ENCODE data around the gene S1PR5.

The S1PR5 gene

GRCh38 chr19:10538204-10538983 is 21.1 kb upstream of the S1PR5 start:
- no peak for TF ChIP-seq REST (IDR thresholded peaks at IDR 0.05; ENCODE audit: insufficient read depth in 1 of 2, low read depth in 2 of 2, low read length in 2 of 2)
- no peak for TF ChIP-seq TAF1 (IDR thresholded peaks at IDR 0.05; ENCODE audit: borderline replicate concordance, insufficient read depth, low read length)
- no peak for TF ChIP-seq SIN3A (IDR thresholded peaks at IDR 0.05; ENCODE audit: borderline replicate concordance, insufficient read depth, low read length)
- no peak for TF ChIP-seq POLR2AphosphoS5 (IDR thresholded peaks at IDR 0.05; ENCODE audit: low read depth, low read length)
- no peak for TF ChIP-seq FOXP2 (optimal IDR thresholded peaks at IDR 0.05; ENCODE audit: borderline replicate concordance, extremely low read depth, extremely low read length, insufficient read depth)

DNA sequence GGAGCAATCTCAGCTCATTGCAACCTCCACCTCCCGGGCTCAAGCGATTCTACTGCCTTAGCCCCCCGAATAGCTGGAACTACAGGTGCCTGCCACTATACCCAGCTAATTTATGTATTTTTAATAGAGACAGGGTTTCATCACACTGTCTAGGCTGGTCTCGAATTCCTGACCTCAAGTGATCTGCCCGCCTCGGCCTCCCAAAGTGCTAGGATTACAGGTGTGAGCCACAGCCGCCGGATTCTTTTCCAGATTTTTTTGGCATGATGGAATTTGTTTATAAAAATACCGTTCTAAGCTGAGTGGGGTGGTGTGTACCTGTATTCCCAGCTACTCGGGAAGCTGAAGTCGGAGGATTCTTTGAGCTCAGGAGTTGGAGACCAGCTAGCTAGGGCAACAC is 20.4 kb upstream of the S1PR5 start:
- TF ChIP-seq FOXP2 (optimal IDR thresholded peaks at IDR 0.05; ENCODE audit: borderline replicate concordance, extremely low read depth, extremely low read length, insufficient read depth) (no peak), REST (IDR thresholded peaks at IDR 0.05; ENCODE audit: insufficient read depth in 1 of 2, low read depth in 2 of 2, low read length in 2 of 2) (no peak), SIN3A (IDR thresholded peaks at IDR 0.05; ENCODE audit: borderline replicate concordance, insufficient read depth, low read length) (no peak), POLR2AphosphoS5 (IDR thresholded peaks at IDR 0.05; ENCODE audit: low read depth, low read length) (no peak), TAF1 (IDR thresholded peaks at IDR 0.05; ENCODE audit: borderline replicate concordance, insufficient read depth, low read length) (no peak)

GRCh38 chr19:10535613-10536012 is 18.4 kb upstream of the S1PR5 start:
- TF ChIP-seq FOXP2 (optimal IDR thresholded peaks at IDR 0.05; ENCODE audit: borderline replicate concordance, extremely low read depth, extremely low read length, insufficient read depth) (no peak), POLR2AphosphoS5 (IDR thresholded peaks at IDR 0.05; ENCODE audit: low read depth, low read length) (no peak), TAF1 (IDR thresholded peaks at IDR 0.05; ENCODE audit: borderline replicate concordance, insufficient read depth, low read length) (no peak), SIN3A (IDR thresholded peaks at IDR 0.05; ENCODE audit: borderline replicate concordance, insufficient read depth, low read length) (no peak), REST (IDR thresholded peaks at IDR 0.05; ENCODE audit: insufficient read depth in 1 of 2, low read depth in 2 of 2, low read length in 2 of 2) (no peak)

- TF ChIP-seq FOXP2 (optimal IDR thresholded peaks at IDR 0.05; ENCODE audit: borderline replicate concordance, extremely low read depth, extremely low read length, insufficient read depth), result no peak
- TF ChIP-seq SIN3A (IDR thresholded peaks at IDR 0.05; ENCODE audit: borderline replicate concordance, insufficient read depth, low read length), result no peak
- TF ChIP-seq POLR2AphosphoS5 (IDR thresholded peaks at IDR 0.05; ENCODE audit: low read depth, low read length), result no peak
- no peak for TF ChIP-seq REST (IDR thresholded peaks at IDR 0.05; ENCODE audit: insufficient read depth in 1 of 2, low read depth in 2 of 2, low read length in 2 of 2)
- TF ChIP-seq TAF1 (IDR thresholded peaks at IDR 0.05; ENCODE audit: borderline replicate concordance, insufficient read depth, low read length), result no peak
These were observed 16.6 kb upstream of the S1PR5 start for GRCh38 chr19:10533646-10534386.
